AG04450 (cell line): ENCODE measurements around the gene PRKAG2. TPM values are rescaled to one million over a fixed set of nuclear protein-coding genes. Genes with fewer than 3 reads are reported as not detected.

Experiments
- CTCF ChIA-PET: fragments of 300-600, 350-600 bp; formaldehyde crosslinking; extraction: SDS; loops from one replicate; lab custom pipeline; 2022; ENCODE audit warnings: antibody characterized with exemption, inconsistent platforms; lab: Charles Lee
- POLR2A ChIA-PET: fragments of 350-600 bp; formaldehyde crosslinking; extraction: SDS; loops from one replicate; lab custom pipeline; 2021; ENCODE audit warnings: antibody characterized with exemption, inconsistent platforms; lab: Yijun Ruan, JAX
- DNase-seq: peaks from one replicate; pipeline ENCODE4 v3.0.0-alpha.2; 2011; ENCODE audit warnings: low read depth, low spot score
- H3K27ac ChIP-seq: one replicate; pipeline ENCODE4 v1.5.1; 2012; ENCODE audit warnings: low read depth, low read length, control low read depth
- H3K27me3 ChIP-seq: one replicate; pipeline ENCODE4 v1.6.0; 2012; ENCODE audit warnings: low read length; ENCODE audit not compliant: control insufficient read depth, insufficient read depth
- H3K4me3 ChIP-seq: 2 replicates; pipeline ENCODE4 v1.5.1; 2011; ENCODE audit warnings: mild to moderate bottlenecking, low read depth, low read length, control low read depth
- H3K9me3 ChIP-seq: 2 replicates; pipeline ENCODE4 v1.5.1; 2012; ENCODE audit warnings: low read length; ENCODE audit not compliant: control insufficient read depth, insufficient read depth
- CTCF ChIP-seq: IDR thresholded peaks from 2 replicates; pipeline ENCODE4 v1.5.1; 2011; ENCODE audit warnings: low read depth, low read length, control low read depth, inconsistent platforms
- polyA plus RNA-seq: library from polyadenylated mRNA; depleted of rRNA; stranded (reverse); fragments of >200 nt; gene quantifications from 2 replicates; pipeline ENCODE4 v1.2.3, GENCODE V29; 2011

PRKAG2 gene
- polyA plus RNA-seq, 1 experiment = 45.0 TPM

GRCh38 chr7:151834271-151835035 is 42.5 kb downstream of the PRKAG2 start:
- Histone ChIP-seq H3K4me3 (no peak overlapping the region), H3K9me3 (no peaks in the 10 kb centered on the region; the same call in 1 of the 2 replicates), H3K27me3 (peaks cover 24% of the 10 kb centered on the region), H3K27ac (no peak overlapping the region)
- ChIA-PET POLR2A (no interaction called here), CTCF (no interaction called here)
- DNase-seq = no peak
- no peak for TF ChIP-seq CTCF

- no peak for DNase-seq
- ChIA-PET CTCF (no interaction called here), POLR2A (no interaction called here)
Measured at GRCh38 chr7:151833691-151834090, 43.2 kb downstream of the PRKAG2 start.

GRCh38 chr7:151833213-151833651 is 43.7 kb downstream of the PRKAG2 start:
- ChIA-PET POLR2A (interaction anchor here (0.7 kb wide), 1 partner anchor 492 kb away, joined by 4 read pairs; the partner anchor contains the start of gene NUB1), CTCF (interaction anchor here (0.7 kb wide), 1 partner anchor 18 kb away, joined by 3 read pairs; no protein-coding TSS in a partner anchor)
- Histone ChIP-seq H3K9me3 (no peaks in the 10 kb centered on the region; the same call in 1 of the 2 replicates), H3K27ac (no peak overlapping the region), H3K4me3 (no peak overlapping the region), H3K27me3 (peaks cover 26% of the 10 kb centered on the region)
- DNase-seq = no peak
- TF ChIP-seq CTCF = no peak

More at GRCh38 chr7:151833691-151834090, 43.2 kb downstream of the PRKAG2 start:
- Histone ChIP-seq H3K9me3 (no peaks in the 10 kb centered on the region; the same call in 1 of the 2 replicates), H3K4me3 (no peak overlapping the region), H3K27me3 (peaks cover 24% of the 10 kb centered on the region), H3K27ac (no peak overlapping the region)
- TF ChIP-seq CTCF = no peak

- H3K27ac ChIP-seq = no peak overlapping the region
- H3K27me3 ChIP-seq = peaks cover 26% of the 10 kb centered on the region
- TF ChIP-seq CTCF = no peak
- H3K4me3 ChIP-seq = no peak overlapping the region
- H3K9me3 ChIP-seq = no peaks in the 10 kb centered on the region; the same call in 1 of the 2 replicates
- ChIA-PET CTCF (interaction anchor here (0.7 kb wide), 1 partner anchor 19 kb away, joined by 3 read pairs; no protein-coding TSS in a partner anchor), POLR2A (interaction anchor here (0.7 kb wide), 1 partner anchor 491 kb away, joined by 4 read pairs; the partner anchor contains the start of gene NUB1)
- no peak for DNase-seq
Measured at GRCh38 chr7:151832656-151833055, 44.3 kb downstream of the PRKAG2 start.

GRCh38 chr7:151832138-151832537 is 44.8 kb downstream of the PRKAG2 start:
- no peak for TF ChIP-seq CTCF
- Histone ChIP-seq H3K9me3 (no peaks in the 10 kb centered on the region; the same call in 1 of the 2 replicates), H3K27me3 (peaks cover 22% of the 10 kb centered on the region), H3K27ac (no peak overlapping the region), H3K4me3 (no peak overlapping the region)
- POLR2A ChIA-PET = no interaction called here
- DNase-seq = no peak
- CTCF ChIA-PET = no interaction called here
